Measurements from ENCODE around the gene MGLL. TPM values are rescaled to one million over a fixed set of nuclear protein-coding genes. Genes with fewer than 3 reads are reported as not detected.

Gene MGLL
- total RNA-seq, 4 donors from 2014 or later: 12.6 to 44.8 (median 32.3) TPM

DNA sequence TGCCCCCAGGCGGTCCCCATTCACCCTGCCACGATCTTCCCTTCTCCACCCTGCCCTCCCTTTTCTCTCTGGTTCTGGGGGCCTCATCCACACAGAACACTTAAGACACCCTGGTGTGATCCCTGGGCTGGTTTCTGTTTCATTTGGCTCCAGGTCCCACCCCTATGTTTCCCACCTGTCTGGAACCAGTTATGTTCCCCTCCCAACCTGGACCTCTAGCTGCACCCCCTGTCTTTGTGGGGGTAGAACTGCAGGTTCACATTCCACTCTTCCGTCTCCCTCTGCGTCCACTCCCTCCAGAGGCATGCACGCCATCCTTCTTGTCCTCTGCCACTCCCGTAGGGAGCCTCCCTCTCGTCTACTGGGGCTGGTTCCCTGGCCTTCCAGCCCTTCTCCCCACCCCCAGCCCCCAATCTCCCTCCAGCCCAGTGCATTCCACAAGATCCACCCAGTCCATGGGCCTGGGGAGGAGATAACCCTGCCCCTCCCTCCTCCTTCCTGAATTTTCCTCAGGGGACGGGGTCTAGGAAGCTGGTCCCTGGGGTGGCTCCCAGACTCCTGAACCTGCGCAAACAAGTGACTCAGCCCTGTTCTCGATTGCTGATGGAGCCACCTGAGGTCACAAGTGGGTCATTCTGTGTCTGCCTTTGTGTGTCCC, 75.8 kb downstream of the MGLL start:
- Histone ChIP-seq H3K4me3 (no peak overlapping the region), H3K27me3 (no peaks in the 10 kb centered on the region), H3K9me3 (no peaks in the 10 kb centered on the region), H3K4me1 (peaks cover 0 to 15% of the 10 kb centered on the region in 2 donors), H3K36me3 (no peaks in the 10 kb centered on the region), H3K27ac (peak overlapping the region in 1 of 2 donors; percentile 74)
- TF ChIP-seq, protein P1, sequence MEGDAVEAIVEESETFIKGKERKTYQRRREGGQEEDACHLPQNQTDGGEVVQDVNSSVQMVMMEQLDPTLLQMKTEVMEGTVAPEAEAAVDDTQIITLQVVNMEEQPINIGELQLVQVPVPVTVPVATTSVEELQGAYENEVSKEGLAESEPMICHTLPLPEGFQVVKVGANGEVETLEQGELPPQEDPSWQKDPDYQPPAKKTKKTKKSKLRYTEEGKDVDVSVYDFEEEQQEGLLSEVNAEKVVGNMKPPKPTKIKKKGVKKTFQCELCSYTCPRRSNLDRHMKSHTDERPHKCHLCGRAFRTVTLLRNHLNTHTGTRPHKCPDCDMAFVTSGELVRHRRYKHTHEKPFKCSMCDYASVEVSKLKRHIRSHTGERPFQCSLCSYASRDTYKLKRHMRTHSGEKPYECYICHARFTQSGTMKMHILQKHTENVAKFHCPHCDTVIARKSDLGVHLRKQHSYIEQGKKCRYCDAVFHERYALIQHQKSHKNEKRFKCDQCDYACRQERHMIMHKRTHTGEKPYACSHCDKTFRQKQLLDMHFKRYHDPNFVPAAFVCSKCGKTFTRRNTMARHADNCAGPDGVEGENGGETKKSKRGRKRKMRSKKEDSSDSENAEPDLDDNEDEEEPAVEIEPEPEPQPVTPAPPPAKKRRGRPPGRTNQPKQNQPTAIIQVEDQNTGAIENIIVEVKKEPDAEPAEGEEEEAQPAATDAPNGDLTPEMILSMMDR (IDR thresholded peaks at IDR 0.05): no peak
- TF ChIP-seq POLR2A (IDR thresholded peaks at IDR 0.05): no peak
- intact Hi-C loops (cut with DNase I; ENCODE audit: low total_unique reads): no loop called here
- DNase-seq: no peak

DNA sequence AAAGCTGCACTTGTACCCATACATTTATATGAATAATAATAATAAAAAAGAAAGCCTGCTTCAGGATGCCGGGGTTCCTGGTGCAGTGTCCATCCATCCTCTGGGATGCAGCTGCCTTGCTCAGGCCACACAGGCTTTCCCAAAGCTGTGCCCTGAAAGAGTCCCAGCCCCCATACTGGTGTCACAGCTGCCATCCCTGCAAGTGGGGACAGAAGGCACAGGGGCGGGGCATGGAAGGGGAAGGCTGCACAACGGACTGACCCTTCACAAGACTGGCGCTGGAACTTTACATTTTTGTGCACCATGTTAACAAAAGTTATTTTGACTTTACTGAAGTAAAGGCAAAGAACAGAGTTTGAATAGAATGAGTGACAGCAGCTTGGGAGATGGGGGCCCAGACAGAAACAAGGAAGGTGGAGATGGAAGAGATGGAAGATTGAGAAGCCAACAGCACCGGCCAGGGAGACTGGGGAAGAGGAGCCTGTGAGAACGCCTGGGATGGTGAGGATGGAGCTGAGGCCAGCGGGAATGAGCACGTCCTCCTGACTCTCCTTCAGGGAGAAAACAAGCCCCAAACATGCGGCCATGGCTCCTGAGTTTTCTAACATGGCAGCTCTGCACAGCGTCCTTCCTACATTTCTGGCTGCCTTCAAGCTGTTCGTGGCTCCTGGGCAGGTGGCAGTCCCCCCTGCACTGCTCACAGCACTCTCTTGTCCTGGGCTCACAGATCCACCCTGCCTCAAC, 76.5 kb downstream of the MGLL start:
- H3K27ac ChIP-seq: no peak overlapping the region
- peaks cover 0 to 15% of the 10 kb centered on the region in 2 donors for H3K4me1 ChIP-seq
- no peaks in the 10 kb centered on the region for H3K36me3 ChIP-seq
- intact Hi-C loops (cut with DNase I; ENCODE audit: low total_unique reads): no loop called here
- no peak overlapping the region for H3K4me3 ChIP-seq
- H3K27me3 ChIP-seq: no peaks in the 10 kb centered on the region
- TF ChIP-seq, protein P1 (IDR thresholded peaks at IDR 0.05): no peak
- no peak for TF ChIP-seq POLR2A (IDR thresholded peaks at IDR 0.05)
- DNase-seq: no peak
- H3K9me3 ChIP-seq: no peaks in the 10 kb centered on the region

- DNase-seq: no peak
- TF ChIP-seq, protein P1 (IDR thresholded peaks at IDR 0.05): no peak
- no peak for TF ChIP-seq POLR2A (IDR thresholded peaks at IDR 0.05)
- peaks cover 0 to 15% of the 10 kb centered on the region in 2 donors for H3K4me1 ChIP-seq
- H3K27me3 ChIP-seq: no peaks in the 10 kb centered on the region
- intact Hi-C loops (cut with DNase I; ENCODE audit: low total_unique reads): no loop called here
- H3K27ac ChIP-seq: peak overlapping the region in 1 of 2 donors; percentile 10
- no peak overlapping the region for H3K4me3 ChIP-seq
- H3K9me3 ChIP-seq: no peaks in the 10 kb centered on the region
- no peaks in the 10 kb centered on the region for H3K36me3 ChIP-seq
These were observed 77.4 kb downstream of the MGLL start for GRCh38 chr3:127744875-127745274.

DNA sequence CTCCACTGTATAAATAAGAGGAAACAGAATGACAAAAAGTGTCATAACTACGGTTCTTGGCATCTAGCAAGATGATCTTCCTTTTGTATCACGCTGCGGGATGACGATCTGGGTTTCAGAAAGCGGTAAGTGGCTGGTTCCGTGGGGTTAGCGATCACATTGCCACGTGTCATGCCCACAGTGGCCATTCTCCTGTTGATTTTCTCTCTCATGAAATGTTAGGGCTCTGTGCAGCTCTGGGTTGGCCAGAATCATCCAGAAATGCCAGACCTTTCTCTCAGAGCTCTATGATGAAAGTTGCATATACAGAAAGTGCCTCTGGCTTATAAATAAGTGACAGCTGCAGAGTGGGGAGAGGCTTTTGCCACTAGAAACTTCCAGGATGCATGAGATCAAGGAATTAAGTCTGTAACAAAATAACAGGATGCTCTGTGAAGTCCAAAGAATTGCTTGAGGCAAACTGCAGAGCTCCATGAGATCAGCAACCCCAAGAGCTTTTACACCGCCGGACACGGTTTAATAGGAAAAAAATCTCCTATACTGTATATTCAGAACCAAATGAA, 78.0 kb downstream of the MGLL start:
- Histone ChIP-seq H3K9me3 (no peaks in the 10 kb centered on the region), H3K27me3 (no peaks in the 10 kb centered on the region), H3K36me3 (no peaks in the 10 kb centered on the region), H3K4me1 (peaks cover 0 to 12% of the 10 kb centered on the region in 2 donors), H3K27ac (peak overlapping the region in 1 of 2 donors; percentile 61), H3K4me3 (no peak overlapping the region)
- intact Hi-C loops (cut with DNase I; ENCODE audit: low total_unique reads): no loop called here
- no peak for TF ChIP-seq POLR2A (IDR thresholded peaks at IDR 0.05)
- TF ChIP-seq, protein P1 (IDR thresholded peaks at IDR 0.05): no peak
- DNase-seq: no peak
